Heart left ventricle (tissue), 13 donors: ENCODE measurements around the gene CREG1.

ENCODE experiments used
- POLR2A ChIP-seq, 2 donors: fragments of 450-650 bp; IDR thresholded peaks; one replicate each; pipeline ENCODE4 v1.6.1; 2017; ENCODE audit warnings: antibody characterized with exemption in 2 of 2, mild to moderate bottlenecking in 2 of 2, moderate library complexity in 2 of 2
- TF ChIP-seq, protein P1 (sequence below), 12 donors: fragments of 200-600 bp; sonication (generic) in 4 of 12; IDR thresholded peaks; one replicate each; pipeline versions ENCODE4 v1.5.0 to v1.8.0; 2018 to 2022; ENCODE audit warnings: antibody characterized with exemption in 12 of 12, mild to moderate bottlenecking in 5 of 12
- donor health status: ischemic (EF 13 %, LVEDD 7.1; RV severe dilation, severe dysfunction).
- donor health status: DM: no; HTN: yes; CAD: no.
- donor health status: DM: no; HTN: no; CAD: no.
- donor health status: ischemic (EF 25% LVEDD 6.9; RV normal size, moderate dysfunction).
- donor health status: ischemic (EF 25% LVEDD 5.7; RV mildly dilated, moderate dysfunction).
- donor health status: ischemic (EF 35%, LVEDD 5.7; RV mildly dilated, moderate dysfunction).
- donor health status: nonischemic (EF 11% LVEDD 7.7; RV severe dilation, severe dysfunction).
- donor health status: DM: yes; HTN: yes; CAD: no.
- donor health status: PGD.
- donor health status: ischemic (EF 29% LVEDD 5.4; RV normal size, mild dysfunction).
- donor health status: nonischemic (EF 23%, LVEDD 6.1; RV moderate dilation, normal function).

GRCh38 chr1:167594822-167595221 lies 41.3 kb upstream of the CREG1 start:
- TF ChIP-seq, protein P1, sequence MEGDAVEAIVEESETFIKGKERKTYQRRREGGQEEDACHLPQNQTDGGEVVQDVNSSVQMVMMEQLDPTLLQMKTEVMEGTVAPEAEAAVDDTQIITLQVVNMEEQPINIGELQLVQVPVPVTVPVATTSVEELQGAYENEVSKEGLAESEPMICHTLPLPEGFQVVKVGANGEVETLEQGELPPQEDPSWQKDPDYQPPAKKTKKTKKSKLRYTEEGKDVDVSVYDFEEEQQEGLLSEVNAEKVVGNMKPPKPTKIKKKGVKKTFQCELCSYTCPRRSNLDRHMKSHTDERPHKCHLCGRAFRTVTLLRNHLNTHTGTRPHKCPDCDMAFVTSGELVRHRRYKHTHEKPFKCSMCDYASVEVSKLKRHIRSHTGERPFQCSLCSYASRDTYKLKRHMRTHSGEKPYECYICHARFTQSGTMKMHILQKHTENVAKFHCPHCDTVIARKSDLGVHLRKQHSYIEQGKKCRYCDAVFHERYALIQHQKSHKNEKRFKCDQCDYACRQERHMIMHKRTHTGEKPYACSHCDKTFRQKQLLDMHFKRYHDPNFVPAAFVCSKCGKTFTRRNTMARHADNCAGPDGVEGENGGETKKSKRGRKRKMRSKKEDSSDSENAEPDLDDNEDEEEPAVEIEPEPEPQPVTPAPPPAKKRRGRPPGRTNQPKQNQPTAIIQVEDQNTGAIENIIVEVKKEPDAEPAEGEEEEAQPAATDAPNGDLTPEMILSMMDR (IDR thresholded peaks at IDR 0.05) = no peak
- TF ChIP-seq POLR2A (IDR thresholded peaks at IDR 0.05) = no peak
